Skeletal muscle tissue (tissue), 4 donors: ENCODE data around the gene TTC7B. TPM values are rescaled to one million over a fixed set of nuclear protein-coding genes. Genes with fewer than 3 reads are reported as not detected.

Experiments
- H3K27ac ChIP-seq: one replicate; pipeline ENCODE4 v1.7.0; 2013; ENCODE audit warnings: mild to moderate bottlenecking, low read depth, low read length, inconsistent platforms
- H3K27me3 ChIP-seq, 3 donors: one replicate each; pipeline ENCODE4 v1.7.0; 2013; ENCODE audit warnings: low read length in 3 of 3; ENCODE audit not compliant: control insufficient read depth in 3 of 3, insufficient read depth in 3 of 3
- H3K36me3 ChIP-seq, 3 donors: one replicate each; pipeline ENCODE4 v1.7.0; 2013; ENCODE audit warnings: low read length in 3 of 3; ENCODE audit not compliant: control insufficient read depth in 3 of 3, insufficient read depth in 3 of 3
- H3K4me1 ChIP-seq, 3 donors: one replicate each; pipeline ENCODE4 v1.7.0; 2013; ENCODE audit warnings: low read length in 3 of 3, mild to moderate bottlenecking in 3 of 3; ENCODE audit not compliant: control insufficient read depth in 3 of 3, insufficient read depth in 3 of 3
- H3K4me3 ChIP-seq, 3 donors: one replicate each; pipeline ENCODE4 v1.7.0; 2013; ENCODE audit warnings: low read length in 3 of 3
- H3K9ac ChIP-seq, 3 donors: one replicate each; pipeline ENCODE4 v1.7.0; 2013; ENCODE audit warnings: low read length in 3 of 3, mild to moderate bottlenecking in 3 of 3, moderate library complexity in 2 of 3, low read depth in 1 of 3
- H3K9me3 ChIP-seq, 3 donors: one replicate each; pipeline ENCODE4 v1.7.0; 2013; ENCODE audit warnings: low read length in 3 of 3; ENCODE audit not compliant: control insufficient read depth in 3 of 3
- total RNA-seq: library from RNA; depleted of rRNA; stranded (reverse); fragments of >200 nt; gene quantifications from one replicate; pipeline ENCODE4 v1.2.3, GENCODE V29; 2014
- donor health status: Osteomylitis.

The TTC7B gene
- total RNA-seq, 1 donor from 2014 or later: 5.7 TPM

- H3K9me3 ChIP-seq: no peaks in the 10 kb centered on the region
- H3K9ac ChIP-seq: no peak overlapping the region
- no peak overlapping the region for H3K4me3 ChIP-seq
- H3K4me1 ChIP-seq: no peaks in the 10 kb centered on the region
- H3K27ac ChIP-seq: no peak overlapping the region
- H3K27me3 ChIP-seq: no peaks in the 10 kb centered on the region
- H3K36me3 ChIP-seq: no peaks in the 10 kb centered on the region
These were observed 318.0 kb downstream of the TTC7B start for GRCh38 chr14:90498198-90498597.

GRCh38 chr14:90496379-90496778, 319.9 kb downstream of the TTC7B start:
- Histone ChIP-seq H3K27me3 (no peaks in the 10 kb centered on the region), H3K4me1 (peaks cover 0 to 9% (median 6%) of the 10 kb centered on the region in 3 donors), H3K9ac (no peak overlapping the region), H3K9me3 (no peaks in the 10 kb centered on the region), H3K27ac (no peak overlapping the region), H3K36me3 (no peaks in the 10 kb centered on the region), H3K4me3 (no peak overlapping the region)

- Histone ChIP-seq H3K36me3 (no peaks in the 10 kb centered on the region), H3K4me3 (no peak overlapping the region), H3K9ac (no peak overlapping the region), H3K9me3 (no peaks in the 10 kb centered on the region), H3K27ac (no peak overlapping the region), H3K4me1 (peaks cover 0 to 17% (median 11%) of the 10 kb centered on the region in 3 donors), H3K27me3 (no peaks in the 10 kb centered on the region)
These were observed 320.6 kb downstream of the TTC7B start for GRCh38 chr14:90495357-90496276.

- Histone ChIP-seq H3K36me3 (no peaks in the 10 kb centered on the region), H3K9me3 (no peaks in the 10 kb centered on the region), H3K4me1 (peaks cover 0 to 20% (median 11%) of the 10 kb centered on the region in 3 donors), H3K27me3 (no peaks in the 10 kb centered on the region), H3K27ac (no peak overlapping the region), H3K9ac (no peak overlapping the region), H3K4me3 (no peak overlapping the region)
These were observed 324.2 kb downstream of the TTC7B start for GRCh38 chr14:90491911-90492531.

- Histone ChIP-seq H3K27ac (no peak overlapping the region), H3K9me3 (no peaks in the 10 kb centered on the region)
These were observed 324.9 kb downstream of the TTC7B start for GRCh38 chr14:90491221-90491885.

GRCh38 chr14:90490720-90491050, 325.5 kb downstream of the TTC7B start:
- no peak overlapping the region for H3K4me3 ChIP-seq
- H3K36me3 ChIP-seq: no peaks in the 10 kb centered on the region
- peaks cover 0 to 20% (median 11%) of the 10 kb centered on the region in 3 donors for H3K4me1 ChIP-seq
- H3K9me3 ChIP-seq: no peaks in the 10 kb centered on the region
- H3K9ac ChIP-seq: no peak overlapping the region
- no peak overlapping the region for H3K27ac ChIP-seq
- H3K27me3 ChIP-seq: no peaks in the 10 kb centered on the region

More at GRCh38 chr14:90491221-90491885, 324.9 kb downstream of the TTC7B start:
- Histone ChIP-seq H3K9ac (no peak overlapping the region), H3K4me3 (no peak overlapping the region), H3K27me3 (no peaks in the 10 kb centered on the region), H3K36me3 (no peaks in the 10 kb centered on the region), H3K4me1 (peaks cover 0 to 20% (median 11%) of the 10 kb centered on the region in 3 donors)

- no peaks in the 10 kb centered on the region for H3K36me3 ChIP-seq
- no peak overlapping the region for H3K27ac ChIP-seq
- H3K4me1 ChIP-seq: peaks cover 0 to 20% (median 11%) of the 10 kb centered on the region in 3 donors
- no peaks in the 10 kb centered on the region for H3K27me3 ChIP-seq
- H3K9me3 ChIP-seq: no peaks in the 10 kb centered on the region
- no peak overlapping the region for H3K4me3 ChIP-seq
- H3K9ac ChIP-seq: no peak overlapping the region
These were observed 326.1 kb downstream of the TTC7B start for GRCh38 chr14:90489916-90490719.

GRCh38 chr14:90489306-90489705, 326.9 kb downstream of the TTC7B start:
- H3K9me3 ChIP-seq: no peaks in the 10 kb centered on the region
- H3K9ac ChIP-seq: no peak overlapping the region
- H3K27ac ChIP-seq: no peak overlapping the region
- no peak overlapping the region for H3K4me3 ChIP-seq
- peaks cover 0 to 20% (median 11%) of the 10 kb centered on the region in 3 donors for H3K4me1 ChIP-seq
- H3K27me3 ChIP-seq: no peaks in the 10 kb centered on the region
- H3K36me3 ChIP-seq: no peaks in the 10 kb centered on the region

GRCh38 chr14:90488256-90488655, 328.0 kb downstream of the TTC7B start:
- Histone ChIP-seq H3K4me3 (no peak overlapping the region), H3K27me3 (no peaks in the 10 kb centered on the region), H3K9ac (no peak overlapping the region), H3K4me1 (peaks cover 0 to 20% (median 13%) of the 10 kb centered on the region in 3 donors), H3K36me3 (no peaks in the 10 kb centered on the region), H3K27ac (no peak overlapping the region), H3K9me3 (no peaks in the 10 kb centered on the region)
